Sigmoid colon (tissue), 7 donors: ENCODE measurements around the gene GAD2. TPM values are rescaled to one million over a fixed set of nuclear protein-coding genes. Genes with fewer than 3 reads are reported as not detected.

ENCODE experiments used
- DNase-seq: peaks from one replicate; pipeline ENCODE4 v3.0.0-alpha.2; 2019
- H3K27ac ChIP-seq, 4 donors: fragments of 200-600 bp; sonication (generic); one replicate each; pipeline ENCODE4 v1.5.1; 2016 to 2019; ENCODE audit warnings: mild to moderate bottlenecking in 1 of 4
- H3K27me3 ChIP-seq, 3 donors: fragments of 200-600 bp; sonication (generic); one replicate each; pipeline ENCODE4 v1.5.1; 2019; ENCODE audit warnings: mild to moderate bottlenecking in 1 of 3
- H3K36me3 ChIP-seq, 4 donors: fragments of 200-600 bp; sonication (generic); one replicate each; pipeline ENCODE4 v1.5.1; 2016 to 2019
- H3K4me1 ChIP-seq, 4 donors: fragments of 200-600 bp; sonication (generic); one replicate each; pipeline ENCODE4 v1.5.1; 2017 to 2019
- H3K4me3 ChIP-seq, 4 donors: fragments of 200-600 bp; sonication (generic); one replicate each; pipeline ENCODE4 v1.5.1; 2017 to 2019; ENCODE audit warnings: mild to moderate bottlenecking in 2 of 4, moderate library complexity in 1 of 4
- H3K9me3 ChIP-seq, 4 donors: fragments of 200-600 bp in 3 of 4; sonication (generic) in 3 of 4; one replicate each; pipeline versions ENCODE4 v1.5.1 to v1.6.1; 2013 to 2019
- EP300 ChIP-seq, 4 donors: sonication (generic); formaldehyde crosslinking; IDR thresholded peaks; one replicate each; pipeline ENCODE4 v1.6.1; 2017; ENCODE audit warnings: antibody characterized with exemption in 4 of 4
- POLR2A ChIP-seq, 2 donors: fragments of 450-650 bp; IDR thresholded peaks; one replicate each; pipeline ENCODE4 v1.6.1; 2016; ENCODE audit warnings: antibody characterized with exemption in 2 of 2, mild to moderate bottlenecking in 2 of 2, moderate library complexity in 2 of 2
- POLR2AphosphoS5 ChIP-seq, 4 donors: sonication (generic); formaldehyde crosslinking; IDR thresholded peaks; one replicate each; pipeline ENCODE4 v1.6.1; 2017; ENCODE audit warnings: antibody characterized with exemption in 4 of 4
- WGBS, 2 donors: extraction: QIAGEN DNeasy Blood & Tissue Kit; methylation state at CpG; one replicate each; pipeline ENCODE4 v1.1.7; 2013; 5-methylcytosine and 5-hydroxymethylcytosine counted together
- intact Hi-C: fragments of 100-400 bp; cut with DNase I; formaldehyde crosslinking; loops from one replicate; pipeline ENCODE4 v1.15.1; 2023
- polyA plus RNA-seq, 3 donors: library from polyadenylated mRNA; stranded (reverse); fragments of 200-250 nt; gene quantifications; one replicate each; pipeline ENCODE4 v1.2.3, GENCODE V29; 2013
- total RNA-seq, 4 donors: library from RNA; depleted of rRNA; stranded (reverse); fragments of >200 nt; gene quantifications; one replicate each; pipeline ENCODE4 v1.1.0, GENCODE V29; 2016
- TF ChIP-seq, protein P1 (sequence below), 4 experiments: fragments of 450-650 bp in 3 of 4; fragments of 200-600 bp in 1 of 4; IDR thresholded peaks; one replicate each; pipeline ENCODE4 v1.5.1; 2016 to 2019; ENCODE audit warnings: antibody characterized with exemption in 4 of 4, mild to moderate bottlenecking in 3 of 4, moderate library complexity in 2 of 4
- donor health status: healthy with polysubstance abuse.
- donor health status: Bipolar disorder and iron deficiency.
- donor health status: healthy.

GAD2 gene
- total and polyA plus RNA-seq, 7 donors, result not detected

GRCh38 chr10:26274391-26274790 lies 57.8 kb downstream of the GAD2 start:
- WGBS, 2 donors, result 74 to 90% methylated on average over 5 of the region's 5 CpGs
- intact Hi-C loops, result no loop called here
- H3K9me3 ChIP-seq, result no peaks in the 10 kb centered on the region
- no peak overlapping the region for H3K27ac ChIP-seq
- no peak for TF ChIP-seq EP300 (IDR thresholded peaks at IDR 0.05)
- TF ChIP-seq, protein P1, sequence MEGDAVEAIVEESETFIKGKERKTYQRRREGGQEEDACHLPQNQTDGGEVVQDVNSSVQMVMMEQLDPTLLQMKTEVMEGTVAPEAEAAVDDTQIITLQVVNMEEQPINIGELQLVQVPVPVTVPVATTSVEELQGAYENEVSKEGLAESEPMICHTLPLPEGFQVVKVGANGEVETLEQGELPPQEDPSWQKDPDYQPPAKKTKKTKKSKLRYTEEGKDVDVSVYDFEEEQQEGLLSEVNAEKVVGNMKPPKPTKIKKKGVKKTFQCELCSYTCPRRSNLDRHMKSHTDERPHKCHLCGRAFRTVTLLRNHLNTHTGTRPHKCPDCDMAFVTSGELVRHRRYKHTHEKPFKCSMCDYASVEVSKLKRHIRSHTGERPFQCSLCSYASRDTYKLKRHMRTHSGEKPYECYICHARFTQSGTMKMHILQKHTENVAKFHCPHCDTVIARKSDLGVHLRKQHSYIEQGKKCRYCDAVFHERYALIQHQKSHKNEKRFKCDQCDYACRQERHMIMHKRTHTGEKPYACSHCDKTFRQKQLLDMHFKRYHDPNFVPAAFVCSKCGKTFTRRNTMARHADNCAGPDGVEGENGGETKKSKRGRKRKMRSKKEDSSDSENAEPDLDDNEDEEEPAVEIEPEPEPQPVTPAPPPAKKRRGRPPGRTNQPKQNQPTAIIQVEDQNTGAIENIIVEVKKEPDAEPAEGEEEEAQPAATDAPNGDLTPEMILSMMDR (IDR thresholded peaks at IDR 0.05), result no peak
- no peak for TF ChIP-seq POLR2A (IDR thresholded peaks at IDR 0.05)
- TF ChIP-seq POLR2AphosphoS5 (IDR thresholded peaks at IDR 0.05), result no peak
- H3K4me1 ChIP-seq, result no peaks in the 10 kb centered on the region
- H3K27me3 ChIP-seq, result peaks cover 0 to 3% (median 0%) of the 10 kb centered on the region in 3 donors
- no peak for DNase-seq
- no peak overlapping the region for H3K4me3 ChIP-seq
- no peaks in the 10 kb centered on the region for H3K36me3 ChIP-seq

DNA sequence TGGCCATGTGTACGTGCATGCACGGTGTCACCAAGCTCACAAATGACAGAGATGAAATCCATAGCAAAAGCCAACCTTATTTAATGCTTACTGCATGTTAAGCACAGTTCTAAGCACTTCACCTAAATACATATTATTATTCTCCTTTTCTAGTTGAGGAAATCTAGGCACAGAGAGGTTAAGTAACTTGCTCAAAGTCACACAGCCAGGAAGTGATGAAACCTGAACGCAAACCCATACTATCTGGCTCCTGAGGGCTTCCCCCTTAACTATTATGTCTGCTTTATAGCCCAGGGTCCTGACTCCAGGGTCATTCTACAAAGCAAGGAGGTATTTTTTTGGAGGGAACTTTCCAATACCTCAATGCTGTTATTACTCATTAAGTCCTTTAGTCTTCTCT lies 61.7 kb downstream of the GAD2 start:
- WGBS, 2 donors, result 82 to 83% methylated on average over 3 of the region's 3 CpGs
- TF ChIP-seq EP300 (IDR thresholded peaks at IDR 0.05), result no peak
- TF ChIP-seq, protein P1 (IDR thresholded peaks at IDR 0.05), result no peak
- no peak for TF ChIP-seq POLR2A (IDR thresholded peaks at IDR 0.05)
- no peak for TF ChIP-seq POLR2AphosphoS5 (IDR thresholded peaks at IDR 0.05)
- no peaks in the 10 kb centered on the region for H3K27me3 ChIP-seq
- no peaks in the 10 kb centered on the region for H3K9me3 ChIP-seq
- intact Hi-C loops, result no loop called here
- no peaks in the 10 kb centered on the region for H3K4me1 ChIP-seq
- no peak overlapping the region for H3K4me3 ChIP-seq
- no peaks in the 10 kb centered on the region for H3K36me3 ChIP-seq
- DNase-seq, result no peak
- H3K27ac ChIP-seq, result no peak overlapping the region

DNA sequence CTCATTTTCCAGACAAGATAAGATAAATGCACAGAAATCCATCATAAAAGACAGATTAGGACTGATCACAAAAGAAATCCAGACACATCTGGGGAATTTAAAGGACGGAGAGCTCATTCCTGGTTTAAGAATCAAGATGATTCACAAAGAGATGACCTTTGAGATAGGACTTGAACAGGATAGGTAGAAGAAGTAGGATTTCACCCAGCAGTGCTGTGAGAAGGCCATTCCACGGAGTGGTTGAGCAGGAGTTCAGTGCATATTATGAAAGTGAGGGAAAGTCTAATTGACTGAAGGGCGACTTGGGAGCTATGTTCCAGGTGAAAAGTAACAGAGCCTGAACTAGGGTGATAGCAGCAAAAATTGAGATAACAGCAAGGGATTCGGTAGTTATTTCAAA lies 73.7 kb downstream of the GAD2 start:
- intact Hi-C loops, result no loop called here
- no peaks in the 10 kb centered on the region for H3K4me1 ChIP-seq
- H3K36me3 ChIP-seq, result no peaks in the 10 kb centered on the region
- no peaks in the 10 kb centered on the region for H3K9me3 ChIP-seq
- H3K4me3 ChIP-seq, result no peak overlapping the region
- no peak overlapping the region for H3K27ac ChIP-seq
- no peak for DNase-seq
- TF ChIP-seq POLR2AphosphoS5 (IDR thresholded peaks at IDR 0.05) (no peak), EP300 (IDR thresholded peaks at IDR 0.05) (no peak), POLR2A (IDR thresholded peaks at IDR 0.05) (no peak)
- TF ChIP-seq, protein P1 (IDR thresholded peaks at IDR 0.05), result no peak
- peaks cover 0 to 5% (median 0%) of the 10 kb centered on the region in 3 donors for H3K27me3 ChIP-seq
- 59 to 74% methylated on average over 4 of the region's 4 CpGs for WGBS, 2 donors

GRCh38 chr10:26291721-26292480 lies 75.3 kb downstream of the GAD2 start:
- TF ChIP-seq EP300 (IDR thresholded peaks at IDR 0.05) (no peak), POLR2A (IDR thresholded peaks at IDR 0.05) (no peak), POLR2AphosphoS5 (IDR thresholded peaks at IDR 0.05) (no peak)
- TF ChIP-seq, protein P1 (IDR thresholded peaks at IDR 0.05), result no peak
- H3K4me3 ChIP-seq, result no peak overlapping the region
- 69 to 74% methylated on average over 13 of the region's 13 CpGs for WGBS, 2 donors
- H3K36me3 ChIP-seq, result no peaks in the 10 kb centered on the region
- H3K27me3 ChIP-seq, result peaks cover 0 to 5% (median 0%) of the 10 kb centered on the region in 3 donors
- H3K9me3 ChIP-seq, result no peaks in the 10 kb centered on the region
- DNase-seq, result no peak
- intact Hi-C loops, result no loop called here
- no peak overlapping the region for H3K27ac ChIP-seq
- H3K4me1 ChIP-seq, result no peaks in the 10 kb centered on the region
